SW 1271 (cell line): ENCODE measurements around the gene CCR4.
"Not testable (repeated sequence)": the region's sequence is repeated elsewhere in the genome, so short reads cannot be mapped to it uniquely, and the experiment has no call there.

ENCODE experiments used
- DNase-seq, 2 experiments: peaks; one replicate each; lab custom pipeline; 2025; lab: John Stamatoyannopoulos, UW

The CCR4 gene

DNA sequence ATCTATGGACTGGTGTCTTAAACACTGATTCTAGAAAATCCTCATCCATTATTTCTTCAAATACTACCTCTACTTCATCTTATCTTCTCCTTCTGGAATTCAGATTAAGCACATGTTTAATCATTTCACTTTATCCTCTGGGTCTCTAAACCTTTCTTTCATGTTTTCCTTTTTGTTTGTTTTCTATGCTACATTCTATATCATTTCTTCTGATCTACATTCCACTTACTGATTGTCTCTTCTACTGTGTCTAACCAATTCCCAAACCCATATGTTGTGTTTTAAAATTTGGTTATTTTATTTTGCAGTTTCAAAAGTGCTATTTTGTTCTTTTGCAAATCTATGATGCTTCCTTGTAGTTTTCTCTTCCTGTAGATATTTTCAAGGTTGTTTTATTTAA lies 31.7 kb downstream of the CCR4 start:
- DNase-seq: no peak

DNA sequence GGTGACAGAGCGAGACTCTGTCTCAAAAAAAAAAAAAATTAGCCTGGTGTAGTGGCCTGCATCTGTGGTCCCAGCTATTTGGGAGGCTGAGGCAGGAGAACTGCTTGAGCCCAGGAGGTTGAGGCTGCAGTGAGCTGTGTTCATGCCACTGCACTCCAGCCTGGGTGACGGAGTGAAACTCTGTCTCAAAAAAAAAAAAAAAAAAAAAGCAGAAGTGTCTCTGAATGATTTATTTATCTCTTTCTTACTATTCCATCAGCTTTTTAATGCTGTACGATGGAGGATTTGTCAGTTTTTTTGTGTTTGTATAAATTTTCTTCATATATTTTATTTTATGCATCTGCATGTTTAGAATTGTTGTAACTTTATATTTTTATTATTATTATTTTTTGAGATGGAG lies 33.5 kb downstream of the CCR4 start:
- DNase-seq: not testable (repeated sequence)

GRCh38 chr3:32989171-32989570 lies 37.7 kb downstream of the CCR4 start:
- no peak for DNase-seq

- no peak for DNase-seq
Measured at GRCh38 chr3:32990116-32990515, 38.7 kb downstream of the CCR4 start.

DNA sequence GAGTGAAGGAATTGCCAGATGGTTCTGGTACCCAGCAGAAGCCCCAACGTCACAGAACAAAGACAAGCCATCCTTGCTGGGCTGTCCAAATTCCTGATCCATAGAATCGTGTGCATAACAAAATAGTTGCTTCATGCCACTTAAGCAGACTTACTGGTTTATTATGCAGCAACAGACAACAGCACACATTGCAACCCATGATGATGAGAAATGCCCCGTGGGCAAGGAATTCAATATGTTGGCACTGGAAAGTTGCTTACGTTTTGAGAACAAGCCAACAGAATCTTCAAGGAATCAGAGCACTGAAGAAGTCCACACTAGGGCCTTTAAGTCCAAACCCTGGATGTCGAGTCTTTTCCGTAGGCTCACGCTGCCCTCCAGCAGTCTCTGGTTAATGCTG lies 40.3 kb downstream of the CCR4 start:
- no peak for DNase-seq

DNA sequence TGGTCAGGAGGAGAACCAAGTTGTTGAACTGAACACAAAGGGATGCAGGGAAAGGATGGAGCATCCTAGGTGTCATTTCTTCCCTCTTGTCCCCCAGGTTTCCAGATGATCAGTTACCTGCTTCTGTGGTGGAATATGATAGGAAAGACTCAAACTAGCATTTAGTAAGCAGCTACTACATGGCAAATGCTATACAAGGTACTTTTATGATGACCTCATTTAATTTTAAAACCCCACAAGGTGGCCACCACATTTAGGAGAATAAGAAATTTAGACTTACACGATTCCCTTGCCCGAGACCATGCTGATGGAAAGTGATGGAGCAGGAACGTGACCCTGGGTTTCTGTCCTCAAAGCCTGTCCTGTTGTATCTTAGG lies 40.9 kb downstream of the CCR4 start:
- DNase-seq: no peak

- no peak for DNase-seq
Measured at GRCh38 chr3:32994045-32994444, 42.6 kb downstream of the CCR4 start.

DNA sequence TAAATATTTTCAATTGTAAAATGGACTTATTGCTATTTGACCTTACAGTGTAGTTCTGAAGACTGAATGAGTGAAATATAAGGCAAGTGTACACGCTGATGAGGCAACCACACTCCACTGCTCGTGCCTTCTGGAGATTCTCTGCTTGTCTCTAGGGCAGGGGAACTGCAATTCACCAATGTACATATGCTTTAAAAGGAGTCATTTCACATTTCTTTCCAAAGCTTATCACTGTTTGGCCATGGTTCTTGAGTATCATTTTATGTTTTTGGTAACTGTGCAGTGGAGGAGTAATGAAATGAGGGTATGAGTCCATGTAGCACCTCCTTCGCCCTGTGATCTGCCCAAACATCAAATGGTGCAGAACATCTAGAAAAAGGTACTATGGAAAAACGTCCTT lies 43.7 kb downstream of the CCR4 start:
- DNase-seq: no peak

- no peak for DNase-seq
Measured at GRCh38 chr3:32996048-32996754, 44.8 kb downstream of the CCR4 start.

- DNase-seq: no peak
Measured at GRCh38 chr3:32996755-32997091, 45.3 kb downstream of the CCR4 start.

DNA sequence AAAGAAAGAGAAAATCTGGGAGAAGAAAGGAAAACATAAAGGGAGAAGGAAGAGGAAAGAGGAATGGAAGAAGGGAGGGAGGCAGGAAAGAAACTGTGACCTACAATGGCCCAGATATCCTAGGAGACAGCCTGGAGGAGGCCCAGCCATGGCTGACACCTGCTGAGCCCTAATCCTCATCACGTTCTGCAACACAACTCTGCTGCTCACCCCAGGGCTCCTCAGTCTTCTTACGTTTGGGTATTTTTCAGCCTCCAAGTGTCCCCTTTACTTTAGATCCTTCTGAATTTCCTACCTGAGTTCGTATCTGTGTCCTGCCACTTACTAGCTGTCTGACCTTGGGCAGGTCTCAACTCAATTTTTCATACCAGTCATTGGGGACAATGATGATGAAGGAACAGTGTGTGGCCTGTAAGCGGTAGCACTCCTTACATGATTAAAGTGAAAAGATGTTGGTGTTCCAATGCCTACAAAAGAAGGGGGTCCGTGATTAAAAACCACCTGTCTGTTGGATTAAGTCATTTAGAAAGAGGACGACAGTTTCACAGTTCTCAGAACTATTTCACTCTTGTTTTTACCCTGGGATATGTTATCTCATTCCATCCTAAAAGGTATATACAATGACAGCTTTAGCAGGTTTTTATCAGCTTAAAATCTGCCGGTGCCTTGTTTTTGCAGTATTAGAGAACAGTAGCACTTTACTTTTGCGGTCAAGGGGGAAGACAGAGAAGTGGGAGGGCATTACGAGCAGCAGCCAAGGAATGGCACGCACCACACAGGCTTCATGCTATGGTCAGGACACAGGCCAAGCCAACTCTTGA lies 47.4 kb downstream of the CCR4 start:
- no peak for DNase-seq

DNA sequence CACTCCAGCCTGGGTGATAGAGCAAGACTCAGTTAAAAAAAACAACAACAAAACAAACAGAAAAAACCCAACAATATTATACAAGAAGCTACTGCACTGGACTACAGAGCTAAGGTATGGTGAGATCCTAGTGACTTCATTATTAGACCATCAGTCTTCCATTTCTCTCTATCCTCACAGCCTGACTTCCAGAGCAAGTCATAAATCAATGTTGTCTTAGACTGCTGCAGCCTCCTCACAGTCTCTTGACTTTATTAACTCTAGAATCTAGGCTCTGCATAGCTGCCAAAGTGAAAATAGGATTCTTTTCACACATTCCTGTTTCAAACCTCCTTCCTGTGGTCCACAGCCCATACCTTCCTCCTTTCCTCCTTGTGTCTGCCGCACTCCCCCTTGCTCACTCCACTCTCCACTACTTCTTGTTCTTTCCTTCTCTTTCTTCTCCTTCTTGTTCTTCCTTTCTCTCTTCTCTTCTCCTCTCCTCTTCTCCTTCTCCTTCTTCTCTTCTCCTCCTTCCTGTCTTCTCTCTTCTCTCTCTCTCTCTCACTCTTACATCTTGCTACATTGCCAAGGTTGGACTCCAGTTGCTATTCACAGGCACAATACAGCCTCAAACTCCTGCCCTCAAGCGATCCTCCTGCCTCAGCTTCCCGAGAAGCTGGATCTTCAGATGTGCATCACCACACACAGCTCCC lies 49.4 kb downstream of the CCR4 start:
- DNase-seq: no peak

DNA sequence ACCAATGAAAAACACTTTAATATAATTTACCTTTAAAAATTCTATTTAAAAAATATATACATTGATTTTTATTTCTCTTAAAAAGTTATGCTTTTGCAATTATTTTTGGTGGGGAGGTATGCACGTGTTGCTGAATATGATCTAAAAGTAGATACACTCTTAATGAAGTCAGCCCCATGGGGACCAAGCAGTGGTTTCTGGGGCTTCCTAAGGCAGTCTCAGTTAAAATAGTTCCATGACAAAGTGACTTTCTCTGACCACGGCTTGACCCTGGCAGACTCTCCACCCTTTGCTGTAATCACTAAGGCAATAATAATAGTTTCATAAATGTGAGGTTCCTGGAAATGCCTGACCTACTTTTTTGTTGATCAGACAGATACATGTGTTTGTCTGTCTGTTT lies 50.4 kb downstream of the CCR4 start:
- DNase-seq: no peak

DNA sequence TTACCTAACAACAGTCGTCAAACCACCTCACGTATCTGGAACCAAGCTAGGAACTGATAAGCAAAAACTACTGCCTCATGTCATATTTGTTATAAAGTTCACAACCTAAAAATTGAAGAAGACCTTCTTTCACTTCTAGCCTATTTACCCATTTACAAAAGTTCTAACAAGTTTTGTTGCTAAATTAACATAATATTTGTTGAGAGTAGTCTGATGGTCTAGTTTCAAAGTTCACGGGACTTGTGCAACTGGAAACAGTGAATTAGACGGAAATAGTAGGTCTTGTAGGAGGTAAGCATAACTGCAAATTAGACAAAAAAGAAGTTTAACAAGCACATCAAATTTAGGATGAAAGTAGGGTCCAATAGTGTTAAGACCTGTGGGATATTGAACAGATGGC lies 51.9 kb downstream of the CCR4 start:
- DNase-seq: no peak

DNA sequence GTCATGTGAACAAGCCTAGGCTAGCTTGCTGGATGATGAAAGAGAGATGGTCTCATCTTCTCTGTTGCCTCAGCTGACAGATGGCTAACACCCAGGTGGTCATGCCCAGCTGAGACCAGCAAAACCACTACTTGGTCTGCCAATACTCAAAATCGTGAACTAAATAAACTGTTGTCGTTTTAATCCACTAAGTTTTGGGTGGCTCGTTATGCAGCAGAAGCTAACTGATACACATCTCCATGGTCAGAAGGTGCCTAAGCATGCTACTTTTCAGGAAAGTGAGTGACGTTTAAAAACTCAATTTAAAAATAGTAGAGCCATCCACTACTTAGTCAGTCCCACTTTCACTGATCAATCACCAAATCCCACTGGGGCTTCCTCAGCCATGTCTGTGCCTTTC lies 52.8 kb downstream of the CCR4 start:
- no peak for DNase-seq

- no peak for DNase-seq
Measured at GRCh38 chr3:33004961-33005360, 53.5 kb downstream of the CCR4 start.
